Liver (tissue), 3 donors: ENCODE measurements around the gene FAM13C.

Source experiments
- ATF3 ChIP-seq: IDR thresholded peaks from 2 replicates; pipeline ENCODE4 v1.6.1; 2016; ENCODE audit warnings: antibody characterized with exemption
- FOXA2 ChIP-seq: IDR thresholded peaks from 2 replicates; pipeline ENCODE4 v1.6.1; 2016; ENCODE audit warnings: antibody characterized with exemption
- HNF4A ChIP-seq, 2 donors: conservative IDR thresholded peaks; 2 replicates each; pipeline ENCODE4 v1.6.1; 2016; ENCODE audit warnings: antibody characterized with exemption in 2 of 2, mild to moderate bottlenecking in 2 of 2
- HNF4G ChIP-seq: IDR thresholded peaks from 2 replicates; pipeline ENCODE4 v1.6.1; 2016; ENCODE audit warnings: antibody characterized with exemption
- JUND ChIP-seq, 2 donors: IDR thresholded peaks; 2 replicates each; pipeline ENCODE4 v1.6.1; 2016; ENCODE audit warnings: antibody characterized with exemption in 2 of 2
- RAD21 ChIP-seq, 2 donors: IDR thresholded peaks; 2 replicates each; pipeline ENCODE4 v1.6.1; 2016; ENCODE audit warnings: antibody characterized with exemption in 2 of 2, mild to moderate bottlenecking in 2 of 2
- TAF1 ChIP-seq: conservative IDR thresholded peaks from 2 replicates; pipeline ENCODE4 v1.6.1; 2016; ENCODE audit warnings: antibody characterized with exemption, mild to moderate bottlenecking
- YY1 ChIP-seq: IDR thresholded peaks from 2 replicates; pipeline ENCODE4 v1.6.1; 2016; ENCODE audit warnings: antibody characterized with exemption, mild to moderate bottlenecking
- TF ChIP-seq, protein P1 (sequence below): fragments of 150-350 bp; IDR thresholded peaks from 2 replicates; pipeline ENCODE4 v1.5.1; 2017; ENCODE audit warnings: improper control_type of control experiment, low read depth, low read length; ENCODE audit not compliant: missing input control
- TF ChIP-seq, protein P2 (sequence below): IDR thresholded peaks from 2 replicates; pipeline ENCODE4 v1.6.1; 2016; ENCODE audit warnings: antibody characterized with exemption, mild to moderate bottlenecking
- donor health status: healthy.
- donor health status: healthy.

DNA sequence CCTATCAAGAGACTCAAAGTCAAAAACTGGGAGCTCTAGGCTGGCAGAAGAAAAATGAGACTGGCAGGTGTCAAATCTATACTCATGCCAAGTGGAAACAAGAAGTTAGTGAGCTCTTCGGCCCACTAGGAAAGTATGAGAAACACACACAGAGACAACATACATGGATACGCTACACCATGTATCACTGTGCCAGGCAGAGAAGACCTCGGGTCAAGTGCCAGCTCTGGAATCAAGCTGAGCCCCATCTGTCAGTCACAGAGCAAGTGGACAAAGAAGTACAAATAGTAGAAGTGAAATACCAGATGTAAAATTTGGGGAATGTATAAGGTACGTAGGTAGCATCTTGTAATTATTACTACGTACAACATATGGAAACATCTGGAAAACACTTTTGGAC lies 62.4 kb downstream of the FAM13C start:
- TF ChIP-seq, protein P1, sequence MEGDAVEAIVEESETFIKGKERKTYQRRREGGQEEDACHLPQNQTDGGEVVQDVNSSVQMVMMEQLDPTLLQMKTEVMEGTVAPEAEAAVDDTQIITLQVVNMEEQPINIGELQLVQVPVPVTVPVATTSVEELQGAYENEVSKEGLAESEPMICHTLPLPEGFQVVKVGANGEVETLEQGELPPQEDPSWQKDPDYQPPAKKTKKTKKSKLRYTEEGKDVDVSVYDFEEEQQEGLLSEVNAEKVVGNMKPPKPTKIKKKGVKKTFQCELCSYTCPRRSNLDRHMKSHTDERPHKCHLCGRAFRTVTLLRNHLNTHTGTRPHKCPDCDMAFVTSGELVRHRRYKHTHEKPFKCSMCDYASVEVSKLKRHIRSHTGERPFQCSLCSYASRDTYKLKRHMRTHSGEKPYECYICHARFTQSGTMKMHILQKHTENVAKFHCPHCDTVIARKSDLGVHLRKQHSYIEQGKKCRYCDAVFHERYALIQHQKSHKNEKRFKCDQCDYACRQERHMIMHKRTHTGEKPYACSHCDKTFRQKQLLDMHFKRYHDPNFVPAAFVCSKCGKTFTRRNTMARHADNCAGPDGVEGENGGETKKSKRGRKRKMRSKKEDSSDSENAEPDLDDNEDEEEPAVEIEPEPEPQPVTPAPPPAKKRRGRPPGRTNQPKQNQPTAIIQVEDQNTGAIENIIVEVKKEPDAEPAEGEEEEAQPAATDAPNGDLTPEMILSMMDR = no peak
- TF ChIP-seq YY1 = no peak
- no peak for TF ChIP-seq TAF1
- no peak for TF ChIP-seq RAD21 (IDR thresholded peaks at IDR 0.05)
- TF ChIP-seq FOXA2 = no peak
- TF ChIP-seq ATF3 = no peak
- TF ChIP-seq, protein P2, sequence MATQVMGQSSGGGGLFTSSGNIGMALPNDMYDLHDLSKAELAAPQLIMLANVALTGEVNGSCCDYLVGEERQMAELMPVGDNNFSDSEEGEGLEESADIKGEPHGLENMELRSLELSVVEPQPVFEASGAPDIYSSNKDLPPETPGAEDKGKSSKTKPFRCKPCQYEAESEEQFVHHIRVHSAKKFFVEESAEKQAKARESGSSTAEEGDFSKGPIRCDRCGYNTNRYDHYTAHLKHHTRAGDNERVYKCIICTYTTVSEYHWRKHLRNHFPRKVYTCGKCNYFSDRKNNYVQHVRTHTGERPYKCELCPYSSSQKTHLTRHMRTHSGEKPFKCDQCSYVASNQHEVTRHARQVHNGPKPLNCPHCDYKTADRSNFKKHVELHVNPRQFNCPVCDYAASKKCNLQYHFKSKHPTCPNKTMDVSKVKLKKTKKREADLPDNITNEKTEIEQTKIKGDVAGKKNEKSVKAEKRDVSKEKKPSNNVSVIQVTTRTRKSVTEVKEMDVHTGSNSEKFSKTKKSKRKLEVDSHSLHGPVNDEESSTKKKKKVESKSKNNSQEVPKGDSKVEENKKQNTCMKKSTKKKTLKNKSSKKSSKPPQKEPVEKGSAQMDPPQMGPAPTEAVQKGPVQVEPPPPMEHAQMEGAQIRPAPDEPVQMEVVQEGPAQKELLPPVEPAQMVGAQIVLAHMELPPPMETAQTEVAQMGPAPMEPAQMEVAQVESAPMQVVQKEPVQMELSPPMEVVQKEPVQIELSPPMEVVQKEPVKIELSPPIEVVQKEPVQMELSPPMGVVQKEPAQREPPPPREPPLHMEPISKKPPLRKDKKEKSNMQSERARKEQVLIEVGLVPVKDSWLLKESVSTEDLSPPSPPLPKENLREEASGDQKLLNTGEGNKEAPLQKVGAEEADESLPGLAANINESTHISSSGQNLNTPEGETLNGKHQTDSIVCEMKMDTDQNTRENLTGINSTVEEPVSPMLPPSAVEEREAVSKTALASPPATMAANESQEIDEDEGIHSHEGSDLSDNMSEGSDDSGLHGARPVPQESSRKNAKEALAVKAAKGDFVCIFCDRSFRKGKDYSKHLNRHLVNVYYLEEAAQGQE = no peak
- TF ChIP-seq HNF4A (conservative IDR thresholded peaks at IDR 0.05) = no peak
- TF ChIP-seq HNF4G = no peak
- no peak for TF ChIP-seq JUND (IDR thresholded peaks at IDR 0.05)
